Mesenchymal stem cell (in vitro differentiated cells and primary cell): ENCODE data around the gene OR7D2.
"Not testable (repeated sequence)": the region's sequence is repeated elsewhere in the genome, so short reads cannot be mapped to it uniquely, and the experiment has no call there.

Source experiments
- DNase-seq: peaks from one replicate; pipeline ENCODE4 v3.0.0-alpha.2; 2013
- H2AFZ ChIP-seq: one replicate; pipeline ENCODE4 v1.6.1; 2013; ENCODE audit warnings: low read depth, mild to moderate bottlenecking, control low read depth, inconsistent platforms, low read length, moderate library complexity
- H2AK5ac ChIP-seq: 2 replicates; pipeline ENCODE4 v1.6.1; 2013; ENCODE audit warnings: low read length, moderate library complexity, mild to moderate bottlenecking, inconsistent platforms; ENCODE audit not compliant: severe bottlenecking
- H2BK120ac ChIP-seq: one replicate; pipeline ENCODE4 v1.6.1; 2013; ENCODE audit warnings: low read depth, mild to moderate bottlenecking, inconsistent platforms, low read length, moderate library complexity
- H2BK12ac ChIP-seq, 2 experiments: one replicate each; pipeline ENCODE4 v1.6.1; 2013; ENCODE audit warnings: inconsistent platforms in 2 of 2, low read length in 2 of 2, mild to moderate bottlenecking in 2 of 2, moderate library complexity in 2 of 2, control low read depth in 1 of 2
- H2BK15ac ChIP-seq: one replicate; pipeline ENCODE4 v1.6.1; 2013; ENCODE audit warnings: mild to moderate bottlenecking, low read depth, inconsistent platforms; ENCODE audit not compliant: poor library complexity, severe bottlenecking
- H2BK5ac ChIP-seq: 2 replicates; pipeline ENCODE4 v1.6.1; 2013; ENCODE audit warnings: low read depth, mild to moderate bottlenecking, low read length, control low read depth, inconsistent platforms; ENCODE audit not compliant: poor library complexity, severe bottlenecking
- H3K14ac ChIP-seq, 2 experiments: one replicate each; pipeline ENCODE4 v1.6.1; 2013; ENCODE audit warnings: inconsistent platforms in 2 of 2, low read length in 2 of 2, control low read depth in 1 of 2, mild to moderate bottlenecking in 1 of 2, moderate library complexity in 1 of 2
- H3K18ac ChIP-seq, 2 experiments: one replicate each; pipeline ENCODE4 v1.6.1; 2013; ENCODE audit warnings: inconsistent platforms in 2 of 2, low read length in 2 of 2, control low read depth in 1 of 2, low read depth in 1 of 2, mild to moderate bottlenecking in 1 of 2
- H3K23ac ChIP-seq, 2 experiments: one replicate each; pipeline ENCODE4 v1.6.1; 2013; ENCODE audit warnings: inconsistent platforms in 2 of 2, low read length in 2 of 2, mild to moderate bottlenecking in 2 of 2, moderate library complexity in 2 of 2, control low read depth in 1 of 2
- H3K27ac ChIP-seq: 2 replicates; pipeline ENCODE4 v1.5.1; 2013; ENCODE audit warnings: mild to moderate bottlenecking, moderate library complexity, low read length, control low read depth, inconsistent platforms; ENCODE audit not compliant: poor library complexity, severe bottlenecking
- H3K27me3 ChIP-seq, 2 experiments: 2 replicates each; pipeline versions ENCODE4 v1.6.1 to v1.7.0; 2013; ENCODE audit warnings: low read length in 2 of 2, mild to moderate bottlenecking in 2 of 2, moderate library complexity in 2 of 2, control low read depth in 1 of 2, inconsistent platforms in 1 of 2; ENCODE audit not compliant: control insufficient read depth in 1 of 2, insufficient read depth in 1 of 2
- H3K36me3 ChIP-seq, 2 experiments: 2 replicates each; pipeline versions ENCODE4 v1.6.1 to v1.7.0; 2013; ENCODE audit warnings: low read length in 2 of 2, control low read depth in 1 of 2, inconsistent platforms in 1 of 2, low read depth in 1 of 2, mild to moderate bottlenecking in 1 of 2; ENCODE audit not compliant: insufficient read depth in 2 of 2, control insufficient read depth in 1 of 2
- H3K4ac ChIP-seq, 2 experiments: one replicate each; pipeline ENCODE4 v1.6.1; 2013; ENCODE audit warnings: inconsistent platforms in 2 of 2, low read length in 2 of 2, mild to moderate bottlenecking in 2 of 2, moderate library complexity in 2 of 2, control low read depth in 1 of 2, low read depth in 1 of 2
- H3K4me1 ChIP-seq: 2 replicates; pipeline ENCODE4 v1.6.1; 2013; ENCODE audit warnings: low read depth, low read length, control low read depth; ENCODE audit not compliant: control insufficient read depth, insufficient read depth
- H3K4me2 ChIP-seq: 2 replicates; pipeline ENCODE4 v1.6.1; 2013; ENCODE audit warnings: low read length, mild to moderate bottlenecking, inconsistent platforms; ENCODE audit not compliant: poor library complexity, severe bottlenecking
- H3K4me3 ChIP-seq, 2 experiments: 2 replicates each; pipeline versions ENCODE4 v1.5.1 to v1.7.0; 2013; ENCODE audit warnings: low read length in 2 of 2, mild to moderate bottlenecking in 2 of 2, control low read depth in 1 of 2, low read depth in 1 of 2; ENCODE audit not compliant: insufficient read depth in 1 of 2
- H3K79me1 ChIP-seq: replicated peaks from 2 replicates; pipeline ENCODE4 v1.6.1; 2013; ENCODE audit warnings: mild to moderate bottlenecking, control low read depth, low read length, inconsistent platforms; ENCODE audit not compliant: poor library complexity, severe bottlenecking
- H3K9ac ChIP-seq: 2 replicates; pipeline ENCODE4 v1.7.0; 2013; ENCODE audit warnings: mild to moderate bottlenecking, low read length, moderate library complexity
- H3K9me3 ChIP-seq: 2 replicates; pipeline ENCODE4 v1.7.0; 2013; ENCODE audit warnings: mild to moderate bottlenecking, low read length; ENCODE audit not compliant: control insufficient read depth
- H4K8ac ChIP-seq: one replicate; pipeline ENCODE4 v1.6.1; 2013; ENCODE audit warnings: inconsistent platforms, mild to moderate bottlenecking, low read length, moderate library complexity
- H4K91ac ChIP-seq: one replicate; pipeline ENCODE4 v1.6.1; 2013; ENCODE audit warnings: mild to moderate bottlenecking, low read length, inconsistent platforms
- WGBS: methylation state at CpG from one replicate; pipeline ENCODE4 v1.1.7; 2013; ENCODE audit warnings: mixed read lengths; 5-methylcytosine and 5-hydroxymethylcytosine counted together

The OR7D2 gene

DNA sequence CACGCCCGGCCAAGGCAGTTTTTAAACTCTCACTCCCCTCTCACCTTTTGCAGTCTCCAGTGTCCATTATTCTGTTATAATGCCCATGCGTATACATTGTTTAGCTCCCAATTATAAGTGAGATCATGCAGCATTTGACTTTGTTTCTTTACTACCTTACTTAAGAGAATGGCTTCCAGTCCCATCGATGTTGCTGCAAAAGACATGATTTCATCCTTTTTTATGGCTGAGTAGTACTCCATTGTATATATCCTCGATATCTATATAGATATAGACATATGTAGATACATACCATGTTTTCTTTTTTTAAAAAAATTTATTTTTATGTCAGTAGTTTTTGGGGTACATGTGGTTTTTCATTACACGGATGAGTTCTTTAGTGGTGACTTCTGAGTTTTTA, 8.4 kb downstream of the OR7D2 start:
- no peak overlapping the region for H3K14ac ChIP-seq
- no peak overlapping the region for H4K91ac ChIP-seq
- no peak overlapping the region for H2BK15ac ChIP-seq
- no peaks in the 10 kb centered on the region for H3K27me3 ChIP-seq
- 88% methylated on average over 4 of the region's 6 CpGs for WGBS
- H4K8ac ChIP-seq, result no peak overlapping the region
- H3K36me3 ChIP-seq, result no peaks in the 10 kb centered on the region
- no peak overlapping the region for H3K4me2 ChIP-seq
- H3K4ac ChIP-seq, result no peak overlapping the region
- H3K4me3 ChIP-seq, result no peak overlapping the region
- no peak overlapping the region for H2BK12ac ChIP-seq
- no peak overlapping the region for H3K18ac ChIP-seq
- H2AFZ ChIP-seq, result no peak overlapping the region
- H3K79me1 ChIP-seq, result no peaks in the 10 kb centered on the region
- no peak overlapping the region for H3K27ac ChIP-seq
- H3K4me1 ChIP-seq, result no peaks in the 10 kb centered on the region
- no peak overlapping the region for H3K9ac ChIP-seq
- no peak overlapping the region for H3K23ac ChIP-seq
- H3K9me3 ChIP-seq, result peaks cover 18% of the 10 kb centered on the region
- no peak for DNase-seq
- H2BK120ac ChIP-seq, result no peak overlapping the region
- no peak overlapping the region for H2AK5ac ChIP-seq
- H2BK5ac ChIP-seq, result no peak overlapping the region

DNA sequence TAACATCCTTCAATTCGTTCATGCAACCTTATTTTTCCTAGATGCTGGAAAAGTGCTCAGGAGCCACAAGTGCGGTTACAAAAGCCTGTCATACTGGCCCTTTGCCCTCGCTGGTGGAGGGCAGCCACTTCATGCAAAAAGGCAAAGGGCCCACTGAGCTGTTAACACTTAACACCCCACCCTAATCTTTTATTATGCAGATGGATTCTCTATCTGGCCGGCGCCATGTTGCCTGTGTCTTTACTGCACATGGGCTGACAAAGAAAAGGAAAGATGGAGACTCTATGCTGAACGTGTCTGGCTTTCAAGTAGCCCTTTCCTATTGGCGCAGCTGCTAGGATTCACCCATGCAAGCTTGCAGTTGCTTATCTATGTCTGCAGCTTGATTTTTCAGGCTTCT, 10.8 kb downstream of the OR7D2 start:
- no peaks in the 10 kb centered on the region for H3K4me1 ChIP-seq
- no peak overlapping the region for H3K23ac ChIP-seq
- no peak overlapping the region for H2BK120ac ChIP-seq
- H3K14ac ChIP-seq, result no peak overlapping the region
- no peaks in the 10 kb centered on the region for H3K79me1 ChIP-seq
- no peak overlapping the region for H3K9ac ChIP-seq
- 45% methylated on average over 7 of the region's 7 CpGs for WGBS
- no peak overlapping the region for H4K91ac ChIP-seq
- DNase-seq, result no peak
- H2AK5ac ChIP-seq, result no peak overlapping the region
- no peak overlapping the region for H2AFZ ChIP-seq
- H4K8ac ChIP-seq, result no peak overlapping the region
- H2BK15ac ChIP-seq, result no peak overlapping the region
- H3K27me3 ChIP-seq, result no peaks in the 10 kb centered on the region
- no peak overlapping the region for H2BK5ac ChIP-seq
- H3K4me2 ChIP-seq, result no peak overlapping the region
- H3K18ac ChIP-seq, result no peak overlapping the region
- H3K9me3 ChIP-seq, result peaks cover 22% of the 10 kb centered on the region
- H2BK12ac ChIP-seq, result no peak overlapping the region
- H3K36me3 ChIP-seq, result no peaks in the 10 kb centered on the region
- H3K4me3 ChIP-seq, result no peak overlapping the region
- H3K27ac ChIP-seq, result no peak overlapping the region
- no peak overlapping the region for H3K4ac ChIP-seq

DNA sequence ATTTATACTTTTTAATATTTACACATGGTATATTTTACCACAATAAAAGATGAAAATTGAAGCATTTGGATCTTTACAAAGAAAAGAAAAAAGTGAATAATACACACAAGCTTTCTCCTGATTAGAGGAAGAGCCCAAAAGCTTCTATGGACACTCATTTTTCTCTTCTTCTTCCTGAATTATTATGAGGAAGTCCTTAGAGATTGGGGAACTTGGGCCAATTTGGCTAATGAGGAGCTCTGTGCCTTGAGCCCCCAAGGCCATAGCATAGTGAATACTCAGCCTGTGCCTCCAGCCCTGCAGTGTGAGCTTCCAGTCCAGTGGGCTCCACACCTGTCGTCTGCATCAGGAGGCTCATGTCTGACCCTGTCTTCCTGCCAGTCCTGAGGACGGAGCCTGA, 19.3 kb downstream of the OR7D2 start:
- H4K91ac ChIP-seq, H2BK12ac ChIP-seq, H2BK5ac ChIP-seq, H2AK5ac ChIP-seq, DNase-seq, H3K18ac ChIP-seq, H4K8ac ChIP-seq, H3K4me3 ChIP-seq, H3K4me2 ChIP-seq, H3K27me3 ChIP-seq, H3K27ac ChIP-seq, H2BK120ac ChIP-seq, H3K79me1 ChIP-seq, H3K4me1 ChIP-seq, H3K14ac ChIP-seq, H2BK15ac ChIP-seq, H3K23ac ChIP-seq, H3K4ac ChIP-seq, H3K36me3 ChIP-seq, H3K9ac ChIP-seq, H2AFZ ChIP-seq: not testable (repeated sequence)
- peaks cover 17% of the 10 kb centered on the region for H3K9me3 ChIP-seq
- WGBS, result 33% methylated on average over 1 of the region's 2 CpGs

DNA sequence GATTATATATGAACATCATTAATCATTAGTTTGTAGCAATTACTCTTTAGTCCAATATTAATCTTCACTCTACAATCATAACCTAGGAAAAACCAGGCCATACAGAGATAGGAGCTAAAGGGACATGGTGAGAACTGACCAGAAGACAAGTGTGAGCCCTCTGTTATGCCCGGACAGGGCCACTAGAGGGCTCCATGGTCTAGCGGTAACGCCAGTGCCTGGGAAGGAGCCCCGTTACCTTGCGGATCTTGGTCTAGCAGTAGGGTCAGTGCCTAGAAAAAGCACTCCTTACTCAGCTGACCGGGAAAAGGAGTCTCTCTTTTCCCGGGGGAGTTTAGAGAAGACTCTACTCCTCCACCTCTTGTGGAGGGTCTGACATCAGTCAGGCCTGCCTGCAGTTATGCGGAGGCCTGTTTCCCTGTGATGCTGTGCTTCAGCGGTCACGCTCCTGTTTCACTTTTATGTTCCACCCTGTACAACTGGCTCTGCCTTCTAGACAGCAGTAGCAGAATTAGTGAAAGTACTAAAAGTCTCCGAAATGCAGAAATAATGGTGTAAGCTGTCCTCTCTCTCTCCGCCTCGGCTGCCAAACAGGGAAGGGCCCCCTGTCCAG, 26.8 kb downstream of the OR7D2 start:
- Histone ChIP-seq H3K4me3 (peak overlapping the region in 1 of 2 experiments; percentile 77), H2BK15ac (no peak overlapping the region), H3K4me1 (no peaks in the 10 kb centered on the region), H2BK120ac (no peak overlapping the region), H2AK5ac (no peak overlapping the region), H3K9me3 (no peaks in the 10 kb centered on the region), H3K27me3 (peaks cover 0 to 10% of the 10 kb centered on the region in 2 experiments), H2BK5ac (no peak overlapping the region), H3K27ac (no peak overlapping the region), H3K23ac (no peak overlapping the region), H2BK12ac (no peak overlapping the region), H4K91ac (no peak overlapping the region), H3K4ac (no peak overlapping the region), H3K14ac (no peak overlapping the region), H2AFZ (no peak overlapping the region), H3K36me3 (no peaks in the 10 kb centered on the region), H3K9ac (peak overlapping the region; percentile 76), H3K18ac (no peak overlapping the region), H4K8ac (no peak overlapping the region), H3K4me2 (no peak overlapping the region), H3K79me1 (no peaks in the 10 kb centered on the region)
- 49% methylated on average over 13 of the region's 13 CpGs for WGBS
- peak; percentile 49 for DNase-seq
